ENCODE measurements around the gene PTPRM. TPM values are rescaled to one million over a fixed set of nuclear protein-coding genes. Genes with fewer than 3 reads are reported as not detected.

PTPRM gene
- total and polyA plus RNA-seq, 2 experiments from 2014 or later: 1.6 to 5.3 TPM

- H3F3A ChIP-seq (replicated peaks; ENCODE audit: low read depth): no peaks in the 10 kb centered on the region
- no peaks in the 10 kb centered on the region for H3K9me2 ChIP-seq (ENCODE audit: insufficient read depth)
- Mint-ChIP-seq H3K36me3 (ENCODE audit: low read depth) (no peaks in the 10 kb centered on the region), H3K9me3 (no peaks in the 10 kb centered on the region), H3K4me1 (peaks cover 46% of the 10 kb centered on the region), H3K27ac (no peak overlapping the region), H3K4me3 (no peak overlapping the region), H3K27me3 (ENCODE audit: insufficient read depth, low read depth, poor library complexity) (peaks cover 3% of the 10 kb centered on the region)
- H3K4me3 ChIP-seq: no peak overlapping the region
- no peaks in the 10 kb centered on the region for H3K79me2 ChIP-seq (replicated peaks; ENCODE audit: insufficient read depth)
- no peaks in the 10 kb centered on the region for H4K20me1 ChIP-seq (replicated peaks; ENCODE audit: insufficient read depth)
- ATAC-seq (no peak), DNase-seq (ENCODE audit: low spot score) (no peak)
- no peaks in the 10 kb centered on the region for H3K27me3 ChIP-seq (ENCODE audit: insufficient read depth)
- H3K36me3 ChIP-seq (ENCODE audit: insufficient read depth): no peaks in the 10 kb centered on the region
- H3K4me1 ChIP-seq (ENCODE audit: insufficient read depth): peaks cover 25% of the 10 kb centered on the region
- H2AFZ ChIP-seq: no peak overlapping the region
- H3K4me2 ChIP-seq: no peak overlapping the region
- no peak for TF ChIP-seq STAT1 (IDR thresholded peaks at IDR 0.05; ENCODE audit: unreplicated experiment)
- no peak overlapping the region for H3K27ac ChIP-seq (ENCODE audit: low read depth)
Measured at GRCh38 chr18:7607540-7608173, 40.5 kb downstream of the PTPRM start.

- H3K4me1 Mint-ChIP-seq: peaks cover 43% of the 10 kb centered on the region
- ATAC-seq (no peak), DNase-seq (ENCODE audit: low spot score) (no peak)
- Histone ChIP-seq H3K27me3 (ENCODE audit: insufficient read depth) (no peaks in the 10 kb centered on the region), H3K79me2 (replicated peaks; ENCODE audit: insufficient read depth) (no peaks in the 10 kb centered on the region), H4K20me1 (replicated peaks; ENCODE audit: insufficient read depth) (no peaks in the 10 kb centered on the region), H3F3A (replicated peaks; ENCODE audit: low read depth) (no peaks in the 10 kb centered on the region), H3K4me1 (ENCODE audit: insufficient read depth) (peaks cover 25% of the 10 kb centered on the region), H2AFZ (no peak overlapping the region), H3K27ac (ENCODE audit: low read depth) (no peak overlapping the region), H3K36me3 (ENCODE audit: insufficient read depth) (no peaks in the 10 kb centered on the region), H3K4me3 (no peak overlapping the region), H3K4me2 (no peak overlapping the region), H3K9me2 (ENCODE audit: insufficient read depth) (no peaks in the 10 kb centered on the region)
- no peak overlapping the region for H3K27ac Mint-ChIP-seq
- H3K9me3 Mint-ChIP-seq: no peaks in the 10 kb centered on the region
- H3K36me3 Mint-ChIP-seq (ENCODE audit: low read depth): no peaks in the 10 kb centered on the region
- no peak for TF ChIP-seq ZNF462 (CRISPR knock-in tag; IDR thresholded peaks at IDR 0.05)
- no peak for TF ChIP-seq JUNB (IDR thresholded peaks at IDR 0.05; ENCODE audit: unreplicated experiment)
- no peak for TF ChIP-seq ETS1 (IDR thresholded peaks at IDR 0.05)
- TF ChIP-seq REST (IDR thresholded peaks at IDR 0.05; ENCODE audit: unreplicated experiment): no peak
- TF ChIP-seq EZH2phosphoT487 (IDR thresholded peaks at IDR 0.05; ENCODE audit: unreplicated experiment): no peak
- TF ChIP-seq STAT1 (IDR thresholded peaks at IDR 0.05; ENCODE audit: unreplicated experiment): no peak
- no peak for TF ChIP-seq ZNF114 (CRISPR knock-in tag; IDR thresholded peaks at IDR 0.05)
- TF ChIP-seq ZNF331 (CRISPR knock-in tag; IDR thresholded peaks at IDR 0.05; ENCODE audit: low read depth): no peak
- H3K4me3 Mint-ChIP-seq: no peak overlapping the region
- H3K27me3 Mint-ChIP-seq (ENCODE audit: insufficient read depth, low read depth, poor library complexity): peaks cover 3% of the 10 kb centered on the region
Measured at GRCh38 chr18:7608174-7608550, 41.0 kb downstream of the PTPRM start.
